Stimulated activated CD4-positive, alpha-beta T cell treated with anti-CD3 and anti-CD28 coated beads, Interleukin-2, amount 100 ng/mL, for 4 hours (primary cell): ENCODE data around the gene MRAS.
"Not testable (repeated sequence)": the region's sequence is repeated elsewhere in the genome, so short reads cannot be mapped to it uniquely, and the experiment has no call there.

Experiments
- DNase-seq: peaks from one replicate; pipeline ENCODE4 v3.0.0-alpha.2; 2020; ENCODE audit warnings: low read depth

Gene MRAS

GRCh38 chr3:138445236-138445635 is 96.9 kb downstream of the MRAS start:
- no peak for DNase-seq

DNA sequence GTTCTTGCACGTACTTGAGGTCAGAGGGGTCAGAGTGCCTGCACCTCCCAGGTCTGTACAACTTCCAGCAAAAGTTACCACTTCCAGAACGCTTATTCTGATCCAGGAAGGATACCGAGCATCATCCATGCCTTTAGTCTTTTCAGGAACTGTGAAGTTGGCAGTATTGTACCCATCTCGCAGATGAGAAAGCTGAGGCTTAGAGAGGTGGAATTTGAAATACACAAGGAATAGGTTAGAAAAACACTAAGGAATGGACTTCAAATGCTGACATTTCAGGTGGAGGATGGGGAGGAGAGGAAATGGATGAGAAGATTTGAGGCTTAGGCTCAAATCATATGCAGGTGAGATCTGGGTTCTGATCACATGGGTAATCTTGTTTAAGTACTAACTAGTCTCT is 97.3 kb downstream of the MRAS start:
- no peak for DNase-seq

DNA sequence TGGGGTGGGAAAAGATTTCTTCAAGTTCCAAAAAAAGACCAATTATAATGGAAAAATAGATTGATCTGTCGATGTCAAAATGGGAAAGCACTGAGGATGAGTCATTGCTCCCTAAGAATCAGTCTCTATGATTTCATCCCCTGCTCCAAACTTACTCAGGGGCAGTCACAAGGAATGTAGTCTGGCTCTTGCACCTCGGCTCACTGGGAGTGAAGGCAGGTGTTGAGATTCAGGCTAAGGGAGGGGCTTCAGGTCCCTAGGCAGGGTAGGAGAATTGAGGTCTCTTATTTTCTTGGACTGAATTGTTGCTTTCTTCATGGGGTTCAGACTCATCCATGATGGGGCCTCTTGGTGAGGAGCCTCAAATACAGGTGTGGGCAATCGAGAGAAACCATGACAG is 100.3 kb downstream of the MRAS start:
- DNase-seq: no peak

GRCh38 chr3:138449490-138449889 is 101.1 kb downstream of the MRAS start:
- no peak for DNase-seq

DNA sequence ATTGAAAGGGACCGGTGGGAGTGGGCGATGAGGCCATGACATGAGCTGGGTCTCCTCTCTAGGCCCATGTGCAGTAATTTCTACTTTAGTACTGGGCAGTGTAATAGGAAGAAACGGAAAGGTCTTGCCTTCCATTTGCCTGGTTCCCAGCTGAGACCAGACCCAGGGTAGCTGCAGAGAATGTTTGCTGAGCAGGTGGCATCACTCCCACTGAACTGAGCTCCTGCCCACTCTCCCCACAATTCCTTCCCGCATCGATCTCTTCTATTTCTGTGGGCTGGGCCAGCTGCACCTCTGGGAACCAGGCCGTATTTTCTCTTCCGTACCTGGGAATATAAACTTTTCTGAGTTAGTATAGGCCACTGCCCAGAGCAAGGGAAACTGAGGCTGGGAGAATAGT is 101.8 kb downstream of the MRAS start:
- DNase-seq: no peak

- no peak for DNase-seq
Measured at GRCh38 chr3:138450704-138451424, 102.5 kb downstream of the MRAS start.

DNA sequence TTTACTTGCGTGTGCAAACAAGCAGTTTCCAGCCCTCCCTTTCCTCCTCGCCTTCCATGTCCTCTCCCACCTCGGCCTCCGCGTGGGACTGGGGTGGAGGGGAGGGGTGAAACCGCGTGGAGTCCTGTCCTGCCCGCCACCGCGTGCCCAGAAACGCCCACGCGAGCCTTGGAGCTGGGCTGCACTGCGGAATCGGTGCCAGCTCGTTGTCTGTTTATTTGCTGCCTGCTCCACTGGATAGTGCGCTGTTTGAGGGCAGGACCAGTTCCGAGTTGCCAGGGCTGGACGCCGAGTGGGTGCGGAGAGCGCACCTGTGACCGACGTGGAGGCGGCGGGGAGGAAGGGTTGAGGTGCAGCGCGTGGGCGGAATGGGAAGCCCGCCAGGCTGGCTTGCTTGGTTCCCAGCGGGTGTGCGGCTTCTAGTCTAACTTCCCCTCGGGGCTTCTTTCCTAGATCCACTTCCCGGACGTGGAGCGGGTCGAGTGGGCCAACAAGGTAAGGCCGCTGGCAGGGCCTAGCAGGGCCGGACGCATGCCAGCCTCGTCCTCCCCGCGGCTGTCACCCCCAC is 103.3 kb downstream of the MRAS start:
- DNase-seq: no peak

DNA sequence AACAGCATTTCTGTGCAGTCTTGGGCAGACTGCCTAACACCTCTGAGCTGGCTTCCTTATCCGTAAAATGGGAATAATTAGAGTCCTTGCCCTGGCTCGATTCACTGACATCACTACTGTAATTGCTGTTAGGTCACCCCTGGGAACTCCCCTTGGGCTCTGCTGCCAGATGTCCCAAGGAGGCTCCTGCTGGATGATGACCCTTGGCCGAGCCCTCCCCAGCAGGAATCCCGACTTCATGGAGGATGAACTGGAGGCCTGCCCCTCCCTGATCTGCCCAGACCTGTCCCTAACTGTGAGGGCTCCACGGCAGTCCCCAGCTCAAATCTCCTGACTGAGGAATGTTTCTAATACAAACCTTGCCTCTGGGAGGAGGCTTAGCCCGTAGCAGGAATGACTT is 104.1 kb downstream of the MRAS start:
- no peak for DNase-seq

GRCh38 chr3:138453940-138454339 is 105.6 kb downstream of the MRAS start:
- not testable (repeated sequence) for DNase-seq
